ENCODE data around the gene ZNF497. TPM values are rescaled to one million over a fixed set of nuclear protein-coding genes. Genes with fewer than 3 reads are reported as not detected.

The ZNF497 gene
- total and polyA plus RNA-seq, 4 experiments from 2014 or later = 0.46 to 2.0 (median 1.5) TPM

- intact Hi-C loops (cut with micrococcal nuclease) = loop anchor here (10.0 kb wide), 1 partner anchor 161 kb away; the partner anchor contains the start of gene ZNF544
- H3K36me3 ChIP-seq (ENCODE audit: insufficient read depth, low read length) = peaks cover 11% of the 10 kb centered on the region
- no peaks in the 10 kb centered on the region for H3K9me3 ChIP-seq (ENCODE audit: control insufficient read depth in 1 of 2, low read length in 2 of 2)
- peaks cover 0 to 2% (median 0%) of the 10 kb centered on the region in 8 donors for H3K9me3 Mint-ChIP-seq
- H3K27ac ChIP-seq (ENCODE audit: low read depth, low read length) = peak overlapping the region; percentile 89
- peak overlapping the region in 1 of 2 donors; percentile 56 for H3K4me3 ChIP-seq (ENCODE audit: low read length in 2 of 2)
- peaks cover 24 to 59% (median 40%) of the 10 kb centered on the region in 4 donors for H3K4me1 Mint-ChIP-seq
- ChIA-PET CTCF (ENCODE audit: partially characterized antibody) (no interaction called here), POLR2A (ENCODE audit: partially characterized antibody) (interaction anchor here (1.0 to 3.2 kb wide), 8 partner anchors 12 to 107 kb away, joined by 3 to 30 read pairs (median 4); partner anchors contain the start of genes ERVK3-1, ZNF446, ZNF497 and ZNF584)
- H3K4me3 Mint-ChIP-seq = peak overlapping the region; percentile 93 to 99 (median 96)
- no peaks in the 10 kb centered on the region for H3K27me3 Mint-ChIP-seq
- H3K27me3 ChIP-seq (ENCODE audit: insufficient read depth, low read length) = no peaks in the 10 kb centered on the region
- peaks cover 17 to 30% of the 10 kb centered on the region in 2 donors for H3K36me3 Mint-ChIP-seq
- peak overlapping the region; percentile 96 to 98 (median 98) for H3K27ac Mint-ChIP-seq
- H3K4me1 ChIP-seq (ENCODE audit: insufficient read depth, low read length) = peaks cover 39% of the 10 kb centered on the region
- no peak for DNase-seq
These were observed 22.9 kb upstream of the ZNF497 start for GRCh38 chr19:58385313-58385890.

DNA sequence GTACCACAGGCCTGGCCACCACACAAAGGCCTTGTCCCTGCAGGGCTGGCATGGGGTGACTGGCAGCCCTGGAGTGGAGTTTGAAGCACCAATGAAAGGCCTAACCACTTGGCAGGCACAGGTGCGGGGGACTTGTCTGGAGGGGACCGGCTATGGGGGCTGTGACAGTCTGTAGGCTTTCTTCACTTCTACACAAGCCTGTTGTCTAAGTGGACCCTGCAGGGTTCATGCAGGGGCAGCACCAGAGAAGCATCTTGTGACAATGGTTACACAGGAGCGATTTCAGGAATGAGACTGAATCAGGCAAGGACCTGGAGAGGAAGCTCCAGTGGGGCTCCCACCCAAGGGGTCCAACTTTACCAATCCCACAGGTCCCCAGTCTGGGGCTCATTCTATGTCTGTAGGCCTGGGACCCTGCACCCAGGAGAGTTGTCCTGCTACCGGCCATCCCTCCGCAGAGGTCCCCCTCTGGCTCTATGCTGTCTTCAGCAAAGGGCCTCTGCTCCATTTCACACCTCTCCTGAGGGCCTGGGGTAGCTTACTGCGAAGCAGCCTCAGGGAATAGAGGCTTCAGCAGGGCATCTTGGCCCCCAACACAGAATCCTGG, 20.5 kb upstream of the ZNF497 start:
- H3K9me3 Mint-ChIP-seq = peaks cover 0 to 2% (median 0%) of the 10 kb centered on the region in 8 donors
- POLR2A ChIA-PET (ENCODE audit: partially characterized antibody) = interaction anchor here (1.5 kb wide), 1 partner anchor 10 kb away, joined by 3 read pairs; no protein-coding TSS in a partner anchor
- H3K4me3 Mint-ChIP-seq = peak overlapping the region in 6 of 8 donors; percentile 26 to 61 (median 36)
- Histone ChIP-seq H3K9me3 (ENCODE audit: control insufficient read depth in 1 of 2, low read length in 2 of 2) (no peaks in the 10 kb centered on the region), H3K27ac (ENCODE audit: low read depth, low read length) (no peak overlapping the region), H3K4me3 (ENCODE audit: low read length in 2 of 2) (no peak overlapping the region), H3K4me1 (ENCODE audit: insufficient read depth, low read length) (peaks cover 39% of the 10 kb centered on the region), H3K27me3 (ENCODE audit: insufficient read depth, low read length) (no peaks in the 10 kb centered on the region), H3K36me3 (ENCODE audit: insufficient read depth, low read length) (peaks cover under 1% of the 10 kb centered on the region)
- no peaks in the 10 kb centered on the region for H3K27me3 Mint-ChIP-seq
- DNase-seq = no peak
- intact Hi-C loops (cut with micrococcal nuclease) = loop anchor here (10.0 kb wide), 1 partner anchor 158 kb away; the partner anchor contains the start of gene ZNF544
- H3K4me1 Mint-ChIP-seq = peaks cover 26 to 61% (median 39%) of the 10 kb centered on the region in 4 donors
- CTCF ChIA-PET (ENCODE audit: partially characterized antibody) = no interaction called here
- H3K27ac Mint-ChIP-seq = peak overlapping the region in 4 of 7 donors; percentile 4 to 77 (median 66)
- peaks cover 3 to 16% of the 10 kb centered on the region in 2 donors for H3K36me3 Mint-ChIP-seq

DNA sequence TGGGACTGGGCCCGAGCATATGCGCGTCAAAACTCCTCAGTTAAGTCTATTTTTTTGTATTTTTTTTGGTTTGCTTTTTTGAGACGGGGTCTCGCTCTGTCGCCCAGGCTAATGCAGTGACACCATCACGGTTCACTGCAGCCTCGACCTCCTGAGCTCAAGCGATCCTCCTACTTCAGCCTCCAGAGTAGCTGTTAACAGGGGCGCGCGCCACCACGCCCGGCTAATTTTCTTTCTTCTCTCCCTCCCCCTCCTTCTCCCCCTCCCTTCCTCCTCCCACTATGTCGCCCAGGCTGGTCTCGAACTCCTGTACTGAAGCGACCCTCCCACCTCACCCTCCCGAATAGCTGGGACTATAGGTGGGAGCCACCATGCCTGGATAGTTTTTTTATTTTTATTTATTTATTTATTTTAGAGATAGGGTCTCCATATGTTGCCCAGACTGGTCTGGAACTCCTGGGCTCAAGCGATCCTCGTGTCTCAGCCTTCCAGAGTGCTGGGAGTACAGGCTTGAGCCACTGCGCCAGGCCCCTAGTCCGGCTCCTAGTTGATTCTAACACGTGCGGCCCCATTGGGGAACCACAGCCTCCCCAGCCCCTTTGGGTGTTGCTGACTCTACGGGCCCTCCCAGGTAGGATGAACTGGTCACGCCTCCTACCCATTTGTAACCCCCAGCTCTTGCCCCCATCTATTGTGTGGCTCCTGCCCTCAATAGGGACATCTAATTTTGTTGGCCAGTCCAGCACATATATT, 19.1 kb upstream of the ZNF497 start:
- Mint-ChIP-seq H3K9me3 (peaks cover 0 to 2% (median 0%) of the 10 kb centered on the region in 8 donors), H3K4me1 (peaks cover 20 to 47% (median 30%) of the 10 kb centered on the region in 4 donors), H3K4me3 (peak overlapping the region; percentile 91 to 97 (median 94)), H3K27ac (peak overlapping the region; percentile 84 to 98 (median 97)), H3K27me3 (no peaks in the 10 kb centered on the region), H3K36me3 (peaks cover 0 to 4% of the 10 kb centered on the region in 2 donors)
- Histone ChIP-seq H3K4me3 (ENCODE audit: low read length in 2 of 2) (peak overlapping the region; percentile 61 to 85), H3K27ac (ENCODE audit: low read depth, low read length) (peak overlapping the region; percentile 89), H3K36me3 (ENCODE audit: insufficient read depth, low read length) (no peaks in the 10 kb centered on the region), H3K27me3 (ENCODE audit: insufficient read depth, low read length) (no peaks in the 10 kb centered on the region), H3K4me1 (ENCODE audit: insufficient read depth, low read length) (peaks cover 32% of the 10 kb centered on the region), H3K9me3 (ENCODE audit: control insufficient read depth in 1 of 2, low read length in 2 of 2) (no peaks in the 10 kb centered on the region)
- no peak for DNase-seq
- ChIA-PET CTCF (ENCODE audit: partially characterized antibody) (interaction anchor here (1.0 to 1.1 kb wide), 2 partner anchors 19 to 74 kb away, joined by 3 to 4 read pairs; partner anchors contain the start of gene ZNF497), POLR2A (ENCODE audit: partially characterized antibody) (interaction anchor here (0.6 to 3.6 kb wide), 12 partner anchors 8 to 162 kb away, joined by 3 to 44 read pairs (median 5); partner anchors contain the start of genes TRIM28, ZBTB45, ZNF324B and ZNF497)
- intact Hi-C loops (cut with micrococcal nuclease) = loop anchor here (1.0 to 10.0 kb wide), 13 partner anchors 19 to 198 kb away; partner anchors contain the start of genes ERVK3-1, ZNF132, ZNF274 and ZNF324

DNA sequence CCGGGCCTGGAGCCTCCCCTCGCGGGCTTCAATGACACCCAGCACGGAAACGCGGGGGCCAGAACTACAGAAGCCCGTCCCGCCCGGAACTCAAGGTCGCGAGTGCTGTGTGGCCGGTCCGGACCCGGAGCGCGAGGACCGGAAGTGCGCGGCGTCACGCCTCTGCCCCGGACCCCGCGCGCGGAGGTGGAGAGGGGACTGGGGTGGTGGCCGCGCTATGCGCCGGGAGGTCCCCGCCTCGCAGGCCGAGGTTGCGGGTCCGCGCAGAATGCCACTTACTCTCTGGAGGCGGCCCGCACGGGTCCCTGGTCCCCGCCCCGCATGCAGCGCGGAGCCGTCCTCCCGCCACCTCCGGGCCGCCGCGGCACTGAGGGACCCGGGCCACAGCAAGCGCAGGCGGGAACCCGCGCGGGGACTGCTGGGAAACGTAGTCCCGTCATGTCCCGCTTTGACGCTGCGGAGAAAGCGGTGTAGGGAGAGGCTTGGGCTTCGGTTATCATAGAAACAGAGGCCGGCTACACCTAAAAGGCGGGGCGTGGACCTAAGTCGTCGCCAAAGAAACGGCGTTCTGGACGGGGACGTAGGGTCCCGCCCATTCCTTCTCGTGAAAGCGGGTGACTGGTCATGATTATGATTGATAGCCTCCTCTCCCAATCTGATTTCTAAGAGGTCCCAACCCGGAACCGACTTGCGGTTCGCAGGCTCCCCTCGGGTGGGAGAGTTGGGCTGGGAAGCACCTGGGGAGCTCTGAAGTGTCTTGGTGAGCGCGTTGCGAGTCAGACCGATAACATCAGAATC, 18.3 kb upstream of the ZNF497 start, which contains the start of gene ZNF837:
TSS of gene ZNF837 (minus strand) at position 369 of the 798 bp plus-strand sequence. CDS start 11,698 bp downstream, outside the sequence.
- DNase-seq = peak; percentile 97 to 100 (median 99)
- no peaks in the 10 kb centered on the region for H3K9me3 ChIP-seq (ENCODE audit: control insufficient read depth in 1 of 2, low read length in 2 of 2)
- Mint-ChIP-seq H3K27me3 (no peaks in the 10 kb centered on the region), H3K9me3 (peaks cover 0 to 2% (median 0%) of the 10 kb centered on the region in 8 donors), H3K36me3 (peaks cover 0 to 4% of the 10 kb centered on the region in 2 donors), H3K27ac (peak within 1 kb of the TSS; percentile 84 to 98 (median 97)), H3K4me1 (peaks cover 18 to 42% (median 26%) of the 10 kb centered on the region in 4 donors), H3K4me3 (peak within 1 kb of the TSS; percentile 91 to 97 (median 95))
- intact Hi-C loops (cut with micrococcal nuclease) = loop anchor here (1.0 to 10.0 kb wide), 13 partner anchors 19 to 198 kb away; partner anchors contain the start of genes ERVK3-1, ZNF132, ZNF274 and ZNF324
- CTCF ChIA-PET (ENCODE audit: partially characterized antibody) = interaction anchor here (1.0 to 1.1 kb wide), 2 partner anchors 18 to 73 kb away, joined by 3 to 4 read pairs; partner anchors contain the start of gene ZNF497
- H3K27ac ChIP-seq (ENCODE audit: low read depth, low read length) = peak within 1 kb of the TSS; percentile 89
- no peaks in the 10 kb centered on the region for H3K36me3 ChIP-seq (ENCODE audit: insufficient read depth, low read length)
- peak within 1 kb of the TSS; percentile 61 to 85 for H3K4me3 ChIP-seq (ENCODE audit: low read length in 2 of 2)
- H3K27me3 ChIP-seq (ENCODE audit: insufficient read depth, low read length) = no peaks in the 10 kb centered on the region
- POLR2A ChIA-PET (ENCODE audit: partially characterized antibody) = interaction anchor here (0.9 to 3.6 kb wide), 9 partner anchors 11 to 163 kb away, joined by 3 to 44 read pairs (median 6); partner anchors contain the start of genes TRIM28, ZBTB45, ZNF324B and ZNF497
- H3K4me1 ChIP-seq (ENCODE audit: insufficient read depth, low read length) = peaks cover 26% of the 10 kb centered on the region

GRCh38 chr19:58380037-58380661, 17.6 kb upstream of the ZNF497 start:
- Mint-ChIP-seq H3K27ac (peak overlapping the region; percentile 84 to 98 (median 96)), H3K36me3 (peaks cover 0 to 4% of the 10 kb centered on the region in 2 donors), H3K4me3 (peak overlapping the region; percentile 91 to 97 (median 94)), H3K27me3 (no peaks in the 10 kb centered on the region), H3K9me3 (peaks cover 0 to 2% (median 0%) of the 10 kb centered on the region in 8 donors), H3K4me1 (peaks cover 15 to 35% (median 21%) of the 10 kb centered on the region in 4 donors)
- Histone ChIP-seq H3K4me3 (ENCODE audit: low read length in 2 of 2) (peak overlapping the region; percentile 61 to 73), H3K4me1 (ENCODE audit: insufficient read depth, low read length) (peaks cover 20% of the 10 kb centered on the region), H3K9me3 (ENCODE audit: control insufficient read depth in 1 of 2, low read length in 2 of 2) (no peaks in the 10 kb centered on the region), H3K36me3 (ENCODE audit: insufficient read depth, low read length) (no peaks in the 10 kb centered on the region), H3K27ac (ENCODE audit: low read depth, low read length) (peak overlapping the region; percentile 89), H3K27me3 (ENCODE audit: insufficient read depth, low read length) (no peaks in the 10 kb centered on the region)
- DNase-seq = no peak
- intact Hi-C loops (cut with micrococcal nuclease) = loop anchor here (2.0 to 10.0 kb wide), 2 partner anchors 101 to 155 kb away; partner anchors contain the start of genes ZNF544 and ZNF8
- POLR2A ChIA-PET (ENCODE audit: partially characterized antibody) = interaction anchor here (0.8 to 3.6 kb wide), 6 partner anchors 15 to 60 kb away, joined by 3 to 44 read pairs (median 4); partner anchors contain the start of genes RNF225, ZNF132, ZNF497 and ZNF584
- CTCF ChIA-PET (ENCODE audit: partially characterized antibody) = no interaction called here

Data from CD4-positive, alpha-beta memory T cell (primary cell).